ENCODE results near the gene SUGP1. TPM values are rescaled to one million over a fixed set of nuclear protein-coding genes. Genes with fewer than 3 reads are reported as not detected.

Gene SUGP1
- polyA plus RNA-seq, 4 donors = 32.9 to 66.4 (median 43.0) TPM

GRCh38 chr19:19271828-19272599, 48.3 kb downstream of the SUGP1 start:
- FAIRE-seq = no peak
- peak overlapping the region; percentile 74 to 86 (median 79) for H3K27ac ChIP-seq (ENCODE audit: low read depth in 1 of 3, low read length in 2 of 3)
- 20 to 75% (median 43%) methylated on average over 8 of the region's 8 CpGs for WGBS, 3 donors

GRCh38 chr19:19270749-19271571, 49.3 kb downstream of the SUGP1 start:
- H3K4me3 ChIP-seq (ENCODE audit: low read depth in 1 of 3, low read length in 3 of 3) = peak overlapping the region in 1 of 3 donors; percentile 72
- FAIRE-seq = no peak
- peak overlapping the region in 1 of 3 donors; percentile 22 for H3K27ac ChIP-seq (ENCODE audit: low read depth in 1 of 3, low read length in 2 of 3)
- H3K36me3 ChIP-seq (ENCODE audit: control insufficient read depth in 3 of 3, insufficient read depth in 2 of 3, low read depth in 1 of 3, low read length in 3 of 3) = peaks cover 4 to 54% (median 4%) of the 10 kb centered on the region in 3 donors
- no peaks in the 10 kb centered on the region for H3K9me3 ChIP-seq (ENCODE audit: control insufficient read depth in 2 of 2, insufficient read depth in 1 of 2, low read depth in 1 of 2, low read length in 1 of 2)
- H3K4me1 ChIP-seq (ENCODE audit: control insufficient read depth in 3 of 3, insufficient read depth in 2 of 3, low read depth in 1 of 3, low read length in 2 of 3) = peaks cover 6 to 41% (median 12%) of the 10 kb centered on the region in 3 donors
- DNase-seq = no peak
- no peaks in the 10 kb centered on the region for H3K27me3 ChIP-seq (ENCODE audit: control insufficient read depth in 3 of 3, insufficient read depth in 3 of 3, low read length in 3 of 3)
- WGBS, 3 donors = 90 to 96% (median 92%) methylated on average over 8 of the region's 8 CpGs

More at GRCh38 chr19:19271828-19272599, 48.3 kb downstream of the SUGP1 start:
- H3K4me1 ChIP-seq (ENCODE audit: control insufficient read depth in 3 of 3, insufficient read depth in 2 of 3, low read depth in 1 of 3, low read length in 2 of 3) = peaks cover 6 to 41% (median 12%) of the 10 kb centered on the region in 3 donors
- no peaks in the 10 kb centered on the region for H3K9me3 ChIP-seq (ENCODE audit: control insufficient read depth in 2 of 2, insufficient read depth in 1 of 2, low read depth in 1 of 2, low read length in 1 of 2)
- peak overlapping the region in 2 of 3 donors; percentile 58 to 72 for H3K4me3 ChIP-seq (ENCODE audit: low read depth in 1 of 3, low read length in 3 of 3)
- peak; percentile 62 to 95 for DNase-seq
- no peaks in the 10 kb centered on the region for H3K27me3 ChIP-seq (ENCODE audit: control insufficient read depth in 3 of 3, insufficient read depth in 3 of 3, low read length in 3 of 3)
- H3K36me3 ChIP-seq (ENCODE audit: control insufficient read depth in 3 of 3, insufficient read depth in 2 of 3, low read depth in 1 of 3, low read length in 3 of 3) = peaks cover 7 to 55% (median 11%) of the 10 kb centered on the region in 3 donors

- DNase-seq = peak in 1 of 2 donors; percentile 32
- WGBS, 3 donors = 78 to 84% (median 83%) methylated on average over 18 of the region's 18 CpGs
Measured at GRCh38 chr19:19269952-19270694, 50.2 kb downstream of the SUGP1 start.

GRCh38 chr19:19268453-19269385, 51.6 kb downstream of the SUGP1 start:
- FAIRE-seq (no peak), DNase-seq (no peak)
- Histone ChIP-seq H3K27ac (ENCODE audit: low read depth in 1 of 3, low read length in 2 of 3) (no peak overlapping the region), H3K27me3 (ENCODE audit: control insufficient read depth in 3 of 3, insufficient read depth in 3 of 3, low read length in 3 of 3) (peaks cover 0 to 1% (median 0%) of the 10 kb centered on the region in 3 donors), H3K36me3 (ENCODE audit: control insufficient read depth in 3 of 3, insufficient read depth in 2 of 3, low read depth in 1 of 3, low read length in 3 of 3) (peaks cover 0 to 60% (median 4%) of the 10 kb centered on the region in 3 donors), H3K9me3 (ENCODE audit: control insufficient read depth in 2 of 2, insufficient read depth in 1 of 2, low read depth in 1 of 2, low read length in 1 of 2) (no peaks in the 10 kb centered on the region), H3K4me3 (ENCODE audit: low read depth in 1 of 3, low read length in 3 of 3) (no peak overlapping the region), H3K4me1 (ENCODE audit: control insufficient read depth in 3 of 3, insufficient read depth in 2 of 3, low read depth in 1 of 3, low read length in 2 of 3) (peaks cover 3 to 20% (median 7%) of the 10 kb centered on the region in 3 donors)
- WGBS, 3 donors = 81 to 88% (median 83%) methylated on average over 10 of the region's 10 CpGs

More at GRCh38 chr19:19269952-19270694, 50.2 kb downstream of the SUGP1 start:
- Histone ChIP-seq H3K27ac (ENCODE audit: low read depth in 1 of 3, low read length in 2 of 3) (no peak overlapping the region), H3K9me3 (ENCODE audit: control insufficient read depth in 2 of 2, insufficient read depth in 1 of 2, low read depth in 1 of 2, low read length in 1 of 2) (no peaks in the 10 kb centered on the region), H3K4me1 (ENCODE audit: control insufficient read depth in 3 of 3, insufficient read depth in 2 of 3, low read depth in 1 of 3, low read length in 2 of 3) (peaks cover 6 to 34% (median 9%) of the 10 kb centered on the region in 3 donors), H3K36me3 (ENCODE audit: control insufficient read depth in 3 of 3, insufficient read depth in 2 of 3, low read depth in 1 of 3, low read length in 3 of 3) (peaks cover 0 to 53% (median 4%) of the 10 kb centered on the region in 3 donors), H3K4me3 (ENCODE audit: low read depth in 1 of 3, low read length in 3 of 3) (no peak overlapping the region), H3K27me3 (ENCODE audit: control insufficient read depth in 3 of 3, insufficient read depth in 3 of 3, low read length in 3 of 3) (no peaks in the 10 kb centered on the region)
- no peak for FAIRE-seq

GRCh38 chr19:19267305-19267704, 53.0 kb downstream of the SUGP1 start:
- peaks cover 0 to 12% (median 4%) of the 10 kb centered on the region in 3 donors for H3K4me1 ChIP-seq (ENCODE audit: control insufficient read depth in 3 of 3, insufficient read depth in 2 of 3, low read depth in 1 of 3, low read length in 2 of 3)
- FAIRE-seq (no peak), DNase-seq (no peak)
- WGBS, 3 donors = 84 to 98% (median 95%) methylated on average over 3 of the region's 3 CpGs
- no peaks in the 10 kb centered on the region for H3K9me3 ChIP-seq (ENCODE audit: control insufficient read depth in 2 of 2, insufficient read depth in 1 of 2, low read depth in 1 of 2, low read length in 1 of 2)
- H3K36me3 ChIP-seq (ENCODE audit: control insufficient read depth in 3 of 3, insufficient read depth in 2 of 3, low read depth in 1 of 3, low read length in 3 of 3) = peaks cover 0 to 61% (median 4%) of the 10 kb centered on the region in 3 donors
- no peak overlapping the region for H3K27ac ChIP-seq (ENCODE audit: low read depth in 1 of 3, low read length in 2 of 3)
- no peak overlapping the region for H3K4me3 ChIP-seq (ENCODE audit: low read depth in 1 of 3, low read length in 3 of 3)
- peaks cover 0 to 14% (median 1%) of the 10 kb centered on the region in 3 donors for H3K27me3 ChIP-seq (ENCODE audit: control insufficient read depth in 3 of 3, insufficient read depth in 3 of 3, low read length in 3 of 3)

GRCh38 chr19:19263886-19264487, 56.3 kb downstream of the SUGP1 start:
- H3K9me3 ChIP-seq (ENCODE audit: control insufficient read depth in 2 of 2, insufficient read depth in 1 of 2, low read depth in 1 of 2, low read length in 1 of 2) = peaks cover 0 to 4% of the 10 kb centered on the region in 2 donors
- 81 to 83% (median 82%) methylated on average over 7 of the region's 7 CpGs for WGBS, 3 donors
- DNase-seq (no peak), FAIRE-seq (no peak)
- no peaks in the 10 kb centered on the region for H3K4me1 ChIP-seq (ENCODE audit: control insufficient read depth in 3 of 3, insufficient read depth in 2 of 3, low read depth in 1 of 3, low read length in 2 of 3)
- peaks cover 0 to 42% (median 4%) of the 10 kb centered on the region in 3 donors for H3K36me3 ChIP-seq (ENCODE audit: control insufficient read depth in 3 of 3, insufficient read depth in 2 of 3, low read depth in 1 of 3, low read length in 3 of 3)
- H3K4me3 ChIP-seq (ENCODE audit: low read depth in 1 of 3, low read length in 3 of 3) = no peak overlapping the region
- H3K27ac ChIP-seq (ENCODE audit: low read depth in 1 of 3, low read length in 2 of 3) = no peak overlapping the region
- H3K27me3 ChIP-seq (ENCODE audit: control insufficient read depth in 3 of 3, insufficient read depth in 3 of 3, low read length in 3 of 3) = peaks cover 0 to 44% (median 5%) of the 10 kb centered on the region in 3 donors

All from small intestine (tissue), 7 donors.